Measurements from ENCODE around the gene HIVEP1. TPM values are rescaled to one million over a fixed set of nuclear protein-coding genes. Genes with fewer than 3 reads are reported as not detected.

Gene HIVEP1
- total RNA-seq, 1 donor from 2014 or later, result 30.8 TPM

- no peak for DNase-seq
Measured at GRCh38 chr6:12020187-12020791, 8.2 kb downstream of the HIVEP1 start.

- no peak for DNase-seq
Measured at GRCh38 chr6:12022481-12022880, 10.4 kb downstream of the HIVEP1 start.

- no peak for DNase-seq
Measured at GRCh38 chr6:12022953-12023388, 10.9 kb downstream of the HIVEP1 start.

GRCh38 chr6:12024216-12024615 lies 12.1 kb downstream of the HIVEP1 start:
- DNase-seq, result no peak

- DNase-seq, result no peak
Measured at GRCh38 chr6:12024699-12025434, 12.8 kb downstream of the HIVEP1 start.

GRCh38 chr6:12026120-12026519 lies 14.0 kb downstream of the HIVEP1 start:
- no peak for DNase-seq

GRCh38 chr6:12026833-12027232 lies 14.7 kb downstream of the HIVEP1 start:
- DNase-seq, result no peak

GRCh38 chr6:12028213-12028612 lies 16.1 kb downstream of the HIVEP1 start:
- no peak for DNase-seq

GRCh38 chr6:12029979-12030737 lies 18.0 kb downstream of the HIVEP1 start:
- DNase-seq, result no peak

- no peak for DNase-seq
Measured at GRCh38 chr6:12030993-12031550, 19.0 kb downstream of the HIVEP1 start.

- DNase-seq, result no peak
Measured at GRCh38 chr6:12032783-12033573, 20.9 kb downstream of the HIVEP1 start.

GRCh38 chr6:12033770-12034169 lies 21.7 kb downstream of the HIVEP1 start:
- DNase-seq, result no peak

GRCh38 chr6:12034349-12034748 lies 22.2 kb downstream of the HIVEP1 start:
- no peak for DNase-seq

- DNase-seq, result no peak
Measured at GRCh38 chr6:12034837-12035236, 22.7 kb downstream of the HIVEP1 start.

- DNase-seq, result no peak
Measured at GRCh38 chr6:12036766-12037165, 24.7 kb downstream of the HIVEP1 start.

GRCh38 chr6:12037798-12038197 lies 25.7 kb downstream of the HIVEP1 start:
- DNase-seq, result no peak

GRCh38 chr6:12039540-12040459 lies 27.7 kb downstream of the HIVEP1 start:
- DNase-seq, result no peak

GRCh38 chr6:12047304-12047703 lies 35.2 kb downstream of the HIVEP1 start:
- no peak for DNase-seq

GRCh38 chr6:12047792-12048432 lies 35.8 kb downstream of the HIVEP1 start:
- no peak for DNase-seq

GRCh38 chr6:12048609-12049008 lies 36.5 kb downstream of the HIVEP1 start:
- no peak for DNase-seq
